ENCODE data around the gene KAT14. TPM values are rescaled to one million over a fixed set of nuclear protein-coding genes. Genes with fewer than 3 reads are reported as not detected.
"Not testable (repeated sequence)": the region's sequence is repeated elsewhere in the genome, so short reads cannot be mapped to it uniquely, and the experiment has no call there.

The KAT14 gene
- total and polyA plus RNA-seq, 5 experiments from 2014 or later = 20.3 to 28.1 (median 24.7) TPM

GRCh38 chr20:18128574-18128973, 9.1 kb upstream of the KAT14 start:
- peak in 1 of 2 donors; percentile 25 for ATAC-seq
- Mint-ChIP-seq H3K27ac (peak overlapping the region in 7 of 10 donors; percentile 0 to 89 (median 51)), H3K4me3 (peak overlapping the region in 1 of 10 donors; percentile 58), H3K27me3 (peaks cover 0 to 15% (median 2%) of the 10 kb centered on the region in 5 donors)
- peak in 2 of 10 donors; percentile 8 to 14 for DNase-seq
- POLR2A ChIA-PET, H3K9me3 Mint-ChIP-seq, H3K36me3 Mint-ChIP-seq, H3K4me1 Mint-ChIP-seq: not testable (repeated sequence)

DNA sequence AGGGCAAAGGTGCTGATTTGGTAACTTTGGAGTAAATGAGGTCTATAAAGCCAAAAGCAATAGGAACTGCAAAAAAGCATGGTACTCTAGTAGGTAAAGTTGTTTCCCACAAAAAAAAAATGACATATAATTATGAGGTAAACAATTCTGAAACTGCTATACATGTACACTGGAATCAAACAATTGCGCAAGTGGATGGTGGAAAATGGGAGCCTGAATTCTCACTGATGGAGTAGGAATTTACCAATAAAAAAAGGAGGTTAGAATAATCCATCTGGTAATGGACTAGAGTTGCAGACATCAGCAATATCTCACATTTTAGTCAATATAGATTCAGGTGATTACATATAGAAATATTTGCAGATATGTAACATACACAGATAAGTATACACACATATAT, 5.0 kb upstream of the KAT14 start:
- Mint-ChIP-seq H3K27me3 (peaks cover 0 to 5% (median 2%) of the 10 kb centered on the region in 5 donors), H3K27ac (no peak overlapping the region), H3K4me3 (no peak overlapping the region), H3K9me3 (peaks cover 0 to 6% (median 0%) of the 10 kb centered on the region in 9 donors), H3K36me3 (peaks cover 0 to 6% (median 0%) of the 10 kb centered on the region in 3 donors), H3K4me1 (peaks cover 3 to 14% (median 10%) of the 10 kb centered on the region in 4 donors)
- POLR2A ChIA-PET = no interaction called here
- no peak for DNase-seq
- ATAC-seq = no peak

GRCh38 chr20:18133962-18134361, 3.7 kb upstream of the KAT14 start:
- H3K9me3 Mint-ChIP-seq = no peaks in the 10 kb centered on the region
- H3K4me1 Mint-ChIP-seq = peaks cover 5 to 13% (median 8%) of the 10 kb centered on the region in 4 donors
- no peak overlapping the region for H3K27ac Mint-ChIP-seq
- DNase-seq = no peak
- no peaks in the 10 kb centered on the region for H3K36me3 Mint-ChIP-seq
- peak overlapping the region in 1 of 10 donors; percentile 72 for H3K4me3 Mint-ChIP-seq
- H3K27me3 Mint-ChIP-seq = peaks cover 0 to 5% (median 2%) of the 10 kb centered on the region in 5 donors
- no peak for ATAC-seq
- POLR2A ChIA-PET = no interaction called here

DNA sequence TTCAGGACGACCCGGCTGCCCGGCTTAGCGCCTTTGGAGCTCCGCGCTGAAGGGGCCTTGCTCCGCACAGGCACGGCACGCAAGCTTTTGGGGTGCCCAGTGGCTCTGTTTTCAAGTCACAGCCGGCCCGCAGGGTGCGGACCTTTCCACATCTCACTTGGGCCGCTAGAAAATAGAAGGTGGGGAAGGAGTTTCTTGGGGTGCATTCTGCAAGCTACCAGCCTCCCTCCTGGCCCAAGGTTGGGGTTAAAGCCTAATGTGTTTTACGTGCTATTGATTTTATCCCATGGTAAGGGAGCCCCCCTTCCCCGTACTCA, 561 bp downstream of the KAT14 start:
- Mint-ChIP-seq H3K27ac (peak overlapping the region; percentile 52 to 99 (median 72)), H3K36me3 (peaks cover 0 to 11% (median 4%) of the 10 kb centered on the region in 3 donors), H3K27me3 (no peaks in the 10 kb centered on the region), H3K4me3 (peak overlapping the region; percentile 63 to 95 (median 90)), H3K9me3 (no peaks in the 10 kb centered on the region), H3K4me1 (peaks cover 23 to 43% (median 32%) of the 10 kb centered on the region in 4 donors)
- ATAC-seq = no peak
- no peak for DNase-seq
- POLR2A ChIA-PET = interaction anchor here (0.6 to 2.3 kb wide), 10 partner anchors 9 to 1914 kb away, joined by 3 to 44 read pairs (median 6); partner anchors contain the start of genes CFAP61, CRNKL1, RRBP1 and SEC23B

DNA sequence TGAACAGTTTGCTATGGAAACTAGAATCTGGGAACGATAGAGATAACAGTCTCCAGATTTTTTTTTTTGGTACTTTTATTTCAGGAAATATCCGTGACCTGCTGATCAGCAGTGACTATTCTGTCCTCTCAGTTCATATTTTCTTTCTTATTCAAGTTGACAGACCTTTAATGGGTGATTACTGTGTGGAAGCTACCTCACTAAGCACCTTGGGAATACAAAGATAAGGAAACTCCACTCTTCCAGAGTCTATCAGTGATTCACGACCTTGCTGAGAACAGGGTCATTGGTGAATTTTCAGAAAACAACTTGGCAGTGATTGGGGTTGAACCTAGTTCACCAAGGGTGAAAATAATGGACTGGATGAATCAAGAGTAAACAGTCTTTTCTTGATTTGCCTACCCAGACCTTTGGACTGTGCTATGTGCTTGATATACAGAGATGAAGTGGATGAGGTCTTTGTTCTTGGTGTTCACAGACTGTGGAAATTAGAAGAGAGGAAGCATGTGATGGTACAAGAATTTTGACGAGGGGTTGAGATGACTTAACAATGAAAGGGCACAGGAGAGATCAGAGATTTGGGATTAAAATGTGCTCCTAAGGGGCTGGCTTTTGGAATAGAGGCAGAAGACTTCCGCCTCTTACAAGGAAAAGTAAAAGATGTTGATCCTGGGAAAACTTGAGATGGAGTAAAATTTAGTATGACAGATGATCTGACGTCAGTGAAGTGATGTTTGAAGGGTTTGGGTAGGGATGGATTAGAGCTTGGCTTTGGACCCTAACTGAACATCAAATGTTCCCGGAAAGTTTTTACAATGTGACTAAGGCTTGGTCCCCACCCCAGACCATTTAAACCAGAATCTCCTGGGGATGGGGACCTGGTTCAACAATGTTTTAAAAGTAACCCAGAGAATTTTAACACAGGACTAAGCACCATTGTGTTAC, 1.2 kb downstream of the KAT14 start:
- no peak for ATAC-seq
- Mint-ChIP-seq H3K27ac (peak overlapping the region; percentile 52 to 99 (median 72)), H3K4me3 (peak overlapping the region; percentile 63 to 95 (median 90)), H3K4me1 (peaks cover 23 to 43% (median 33%) of the 10 kb centered on the region in 4 donors), H3K27me3 (no peaks in the 10 kb centered on the region), H3K36me3 (peaks cover 0 to 17% (median 4%) of the 10 kb centered on the region in 3 donors), H3K9me3 (no peaks in the 10 kb centered on the region)
- POLR2A ChIA-PET = interaction anchor here (0.7 to 2.3 kb wide), 8 partner anchors 26 to 1913 kb away, joined by 3 to 44 read pairs (median 7); partner anchors contain the start of genes CFAP61, CRNKL1, RRBP1 and SEC23B
- DNase-seq = no peak

- H3K9me3 Mint-ChIP-seq = no peaks in the 10 kb centered on the region
- POLR2A ChIA-PET = no interaction called here
- H3K36me3 Mint-ChIP-seq = peaks cover 0 to 26% (median 4%) of the 10 kb centered on the region in 3 donors
- ATAC-seq (no peak), DNase-seq (no peak)
- peak overlapping the region; percentile 6 to 95 (median 90) for H3K4me3 Mint-ChIP-seq
- peak overlapping the region in 7 of 10 donors; percentile 28 to 94 (median 66) for H3K27ac Mint-ChIP-seq
- H3K4me1 Mint-ChIP-seq = peaks cover 25 to 46% (median 40%) of the 10 kb centered on the region in 4 donors
- no peaks in the 10 kb centered on the region for H3K27me3 Mint-ChIP-seq
These were observed 2.2 kb downstream of the KAT14 start for GRCh38 chr20:18139832-18140231.

DNA sequence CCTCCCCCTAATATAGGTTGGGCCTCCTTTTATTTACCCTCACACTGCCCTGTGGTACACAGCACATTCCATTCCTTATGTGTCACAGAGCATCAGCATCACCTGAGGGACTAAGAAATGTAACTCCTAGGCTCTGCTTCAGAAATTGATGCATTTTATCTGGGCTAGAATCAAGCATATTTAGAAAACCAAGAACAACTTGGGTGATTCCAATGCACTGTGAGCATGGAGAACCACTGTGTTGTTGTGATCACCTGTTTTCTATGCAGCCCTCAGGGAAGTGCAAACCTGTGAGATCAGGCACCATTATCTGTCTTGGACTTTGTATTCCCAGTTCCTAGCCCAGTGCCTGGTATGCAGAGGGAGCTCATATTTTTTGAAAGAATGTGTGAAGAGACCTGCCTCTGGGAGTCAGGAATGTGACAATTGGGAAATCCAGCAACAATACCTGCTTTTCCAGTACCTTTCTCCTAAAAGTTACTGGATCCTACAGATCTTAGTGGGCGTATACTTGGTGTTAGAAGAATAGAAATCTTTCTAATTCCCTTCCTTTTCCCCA, 7.0 kb downstream of the KAT14 start:
- POLR2A ChIA-PET = no interaction called here
- H3K27ac Mint-ChIP-seq = peak overlapping the region in 4 of 10 donors; percentile 33 to 79 (median 52)
- peaks cover 18 to 35% (median 28%) of the 10 kb centered on the region in 4 donors for H3K4me1 Mint-ChIP-seq
- DNase-seq (no peak), ATAC-seq (no peak)
- H3K9me3 Mint-ChIP-seq = no peaks in the 10 kb centered on the region
- H3K4me3 Mint-ChIP-seq = no peak overlapping the region
- H3K36me3 Mint-ChIP-seq = peaks cover 0 to 63% (median 6%) of the 10 kb centered on the region in 3 donors
- H3K27me3 Mint-ChIP-seq = no peaks in the 10 kb centered on the region

- Mint-ChIP-seq H3K4me1 (peaks cover 0 to 9% (median 5%) of the 10 kb centered on the region in 4 donors), H3K27ac (no peak overlapping the region), H3K36me3 (peaks cover 7 to 83% (median 17%) of the 10 kb centered on the region in 3 donors), H3K9me3 (no peaks in the 10 kb centered on the region), H3K4me3 (no peak overlapping the region), H3K27me3 (no peaks in the 10 kb centered on the region)
- DNase-seq (no peak), ATAC-seq (no peak)
- POLR2A ChIA-PET = interaction anchor here (1.5 kb wide), 1 partner anchor 16 kb away, joined by 4 read pairs; the partner anchor contains the start of genes KAT14 and PET117
These were observed 16.7 kb downstream of the KAT14 start for GRCh38 chr20:18154342-18154741.

- H3K4me1 Mint-ChIP-seq = peaks cover 0 to 7% (median 3%) of the 10 kb centered on the region in 4 donors
- peaks cover 10 to 83% (median 16%) of the 10 kb centered on the region in 3 donors for H3K36me3 Mint-ChIP-seq
These were observed 18.4 kb downstream of the KAT14 start for GRCh38 chr20:18156045-18156444.

DNA sequence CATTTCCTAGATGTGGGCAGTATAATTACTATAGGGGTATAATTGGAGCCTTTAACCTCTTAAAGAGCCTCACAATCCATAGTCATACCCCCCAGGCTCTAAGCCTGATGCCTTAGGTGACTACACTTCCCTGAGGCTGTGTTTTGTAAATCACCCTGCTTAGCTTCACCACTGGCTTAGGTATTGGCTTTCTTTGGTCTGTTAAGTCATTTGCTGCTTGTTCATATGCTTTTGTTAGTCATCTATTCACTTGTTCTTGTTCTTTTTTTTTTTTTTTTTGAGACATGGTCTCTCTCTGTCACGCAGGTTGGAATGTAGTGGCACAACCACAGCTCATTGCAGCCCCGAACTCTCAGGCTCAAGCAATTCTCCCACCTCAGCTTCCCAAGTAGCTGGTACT, 26.7 kb downstream of the KAT14 start:
- no peak for ATAC-seq
- POLR2A ChIA-PET = interaction anchor here (0.6 kb wide), 1 partner anchor 26 kb away, joined by 3 read pairs; no protein-coding TSS in a partner anchor
- DNase-seq = no peak
- Mint-ChIP-seq H3K4me1 (peaks cover 32 to 56% (median 52%) of the 10 kb centered on the region in 4 donors), H3K27ac (peak overlapping the region in 4 of 10 donors; percentile 72 to 90 (median 76)), H3K9me3 (no peaks in the 10 kb centered on the region), H3K36me3 (peaks cover 12 to 86% (median 36%) of the 10 kb centered on the region in 3 donors), H3K4me3 (peak overlapping the region in 3 of 10 donors; percentile 3 to 18 (median 15)), H3K27me3 (no peaks in the 10 kb centered on the region)

More at GRCh38 chr20:18156045-18156444, 18.4 kb downstream of the KAT14 start:
- POLR2A ChIA-PET = no interaction called here
- DNase-seq = no peak
- Mint-ChIP-seq H3K9me3 (no peaks in the 10 kb centered on the region), H3K27me3 (no peaks in the 10 kb centered on the region), H3K27ac (no peak overlapping the region), H3K4me3 (no peak overlapping the region)
- no peak for ATAC-seq

GRCh38 chr20:18165553-18165952, 27.9 kb downstream of the KAT14 start:
- Mint-ChIP-seq H3K4me3 (peak overlapping the region in 9 of 10 donors; percentile 7 to 74 (median 53)), H3K27ac (peak overlapping the region; percentile 38 to 91 (median 72)), H3K27me3 (no peaks in the 10 kb centered on the region), H3K4me1 (peaks cover 37 to 64% (median 56%) of the 10 kb centered on the region in 4 donors), H3K36me3 (peaks cover 9 to 87% (median 46%) of the 10 kb centered on the region in 3 donors), H3K9me3 (no peaks in the 10 kb centered on the region)
- POLR2A ChIA-PET = no interaction called here
- no peak for DNase-seq
- ATAC-seq = peak in 1 of 2 donors; percentile 40

DNA sequence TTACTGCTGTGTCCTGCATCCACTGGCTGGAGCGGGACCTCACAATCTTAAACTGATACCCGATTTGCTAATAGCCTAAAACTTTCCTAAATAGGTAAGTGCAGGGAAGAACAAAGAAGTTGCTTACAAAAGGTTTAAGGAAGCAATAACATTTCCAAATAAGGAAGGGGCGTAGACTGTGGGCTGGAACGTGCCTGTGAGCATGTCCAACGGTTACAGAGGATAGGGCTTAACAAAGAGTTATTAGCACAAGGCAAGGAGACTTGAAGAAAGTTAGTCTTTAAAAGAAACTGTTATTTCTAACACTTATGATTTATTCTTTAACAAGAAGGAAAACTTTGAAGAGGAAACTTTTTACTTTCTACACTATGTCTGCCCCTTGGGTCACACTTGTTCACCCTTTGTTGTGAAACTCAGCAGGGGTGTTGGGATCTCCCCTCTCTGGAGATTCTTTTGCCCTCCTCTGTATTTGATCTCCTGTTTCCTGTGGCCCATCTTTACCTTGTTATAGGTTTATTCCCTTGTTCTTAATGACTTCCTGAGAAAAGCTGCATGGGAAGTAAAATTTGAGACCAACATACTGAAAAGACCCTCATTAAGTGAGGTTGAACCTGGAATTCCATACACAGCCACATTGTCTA, 28.7 kb downstream of the KAT14 start:
- peaks cover 39 to 71% (median 59%) of the 10 kb centered on the region in 4 donors for H3K4me1 Mint-ChIP-seq
- H3K27ac Mint-ChIP-seq = peak overlapping the region in 7 of 10 donors; percentile 1 to 90 (median 72)
- H3K36me3 Mint-ChIP-seq = peaks cover 16 to 88% (median 54%) of the 10 kb centered on the region in 3 donors
- H3K9me3 Mint-ChIP-seq = no peaks in the 10 kb centered on the region
- no peak for ATAC-seq
- H3K27me3 Mint-ChIP-seq = no peaks in the 10 kb centered on the region
- POLR2A ChIA-PET = no interaction called here
- peak overlapping the region in 6 of 10 donors; percentile 31 to 74 (median 54) for H3K4me3 Mint-ChIP-seq
- DNase-seq = no peak
